CD4-positive, alpha-beta T cell treated with Interleukin-12 subunit alpha and Interleukin-12 subunit beta, for 1 hour (primary cell): ENCODE measurements around the gene PDLIM1.

Experiments used
- DNase-seq: peaks from one replicate; pipeline ENCODE4 v3.0.0-alpha.2; 2020

The PDLIM1 gene

DNA sequence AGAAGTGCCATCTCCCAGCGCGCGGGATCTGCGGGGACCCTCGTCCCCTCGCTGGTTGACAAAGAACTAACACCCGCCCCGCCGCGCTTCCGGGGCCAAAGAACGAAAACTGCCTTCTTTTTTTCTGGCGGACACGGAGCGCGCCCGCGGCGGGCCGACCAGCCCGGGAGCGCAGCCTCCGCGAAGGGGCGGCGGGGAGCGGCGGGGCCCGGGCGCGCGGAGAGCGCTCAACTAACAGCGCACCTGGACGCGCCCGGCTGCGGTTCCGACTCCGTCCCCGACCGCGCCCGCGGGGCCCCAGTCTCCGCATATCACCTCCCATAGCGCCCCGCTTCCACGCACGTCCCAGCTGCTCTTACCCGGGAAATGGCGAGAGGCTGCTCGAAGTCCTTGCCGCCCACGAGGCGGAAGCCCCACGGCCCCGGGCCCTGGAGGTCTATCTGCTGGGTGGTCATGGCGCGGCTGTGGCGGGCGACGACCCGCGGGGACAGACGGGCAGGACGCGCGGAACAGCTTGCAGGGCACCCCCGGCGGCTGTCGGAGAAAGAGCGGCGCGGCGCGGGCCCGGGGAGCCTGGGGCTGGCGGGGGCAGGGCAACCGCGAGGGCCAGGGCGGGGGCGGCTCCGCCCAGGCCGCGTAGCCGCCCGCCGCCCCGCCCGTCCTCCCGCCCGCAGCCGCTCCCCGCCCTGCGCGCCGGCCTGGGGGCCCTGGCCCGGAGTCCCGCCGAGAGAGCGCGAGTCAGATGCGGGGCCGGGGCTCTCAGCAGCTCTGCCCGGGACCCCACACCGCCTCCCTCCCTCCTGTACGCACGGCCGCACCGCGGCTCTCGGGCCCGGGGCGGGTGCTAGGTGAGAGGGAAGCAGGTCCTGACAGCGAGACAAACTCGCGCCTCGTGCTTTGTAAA, at the start of gene PDLIM1:
PDLIM1 (minus strand) TSS at position 543 of the 904 bp plus-strand sequence; CDS start at position 455, 88 bp downstream.
- DNase-seq, result peak; percentile 44

DNA sequence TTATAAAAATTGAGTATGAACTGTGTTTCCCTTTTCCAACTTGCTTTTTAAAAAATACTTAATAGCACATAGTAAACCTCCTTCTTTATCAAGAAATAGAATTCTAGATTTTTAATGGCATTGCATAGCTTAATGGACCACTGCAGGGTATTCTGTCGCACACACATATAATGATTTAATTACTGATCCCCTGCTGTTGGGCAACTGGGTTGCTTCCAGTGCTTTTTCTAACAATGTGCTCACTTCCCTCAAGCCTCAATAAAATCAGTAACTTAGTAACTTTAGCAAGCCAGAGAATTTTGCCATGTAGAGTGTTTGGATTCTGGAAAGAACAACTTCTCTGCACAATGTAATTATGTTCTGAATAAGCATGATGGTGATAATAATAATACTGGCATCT, 49.1 kb upstream of the PDLIM1 start:
- no peak for DNase-seq

- DNase-seq, result no peak
These were observed 46.8 kb upstream of the PDLIM1 start for GRCh38 chr10:95337423-95338160.

GRCh38 chr10:95336702-95337101, 45.9 kb upstream of the PDLIM1 start:
- DNase-seq, result no peak

- no peak for DNase-seq
These were observed 45.3 kb upstream of the PDLIM1 start for GRCh38 chr10:95335933-95336699.

- DNase-seq, result no peak
These were observed 44.0 kb upstream of the PDLIM1 start for GRCh38 chr10:95334805-95335144.

- no peak for DNase-seq
These were observed 43.4 kb upstream of the PDLIM1 start for GRCh38 chr10:95333997-95334804.

DNA sequence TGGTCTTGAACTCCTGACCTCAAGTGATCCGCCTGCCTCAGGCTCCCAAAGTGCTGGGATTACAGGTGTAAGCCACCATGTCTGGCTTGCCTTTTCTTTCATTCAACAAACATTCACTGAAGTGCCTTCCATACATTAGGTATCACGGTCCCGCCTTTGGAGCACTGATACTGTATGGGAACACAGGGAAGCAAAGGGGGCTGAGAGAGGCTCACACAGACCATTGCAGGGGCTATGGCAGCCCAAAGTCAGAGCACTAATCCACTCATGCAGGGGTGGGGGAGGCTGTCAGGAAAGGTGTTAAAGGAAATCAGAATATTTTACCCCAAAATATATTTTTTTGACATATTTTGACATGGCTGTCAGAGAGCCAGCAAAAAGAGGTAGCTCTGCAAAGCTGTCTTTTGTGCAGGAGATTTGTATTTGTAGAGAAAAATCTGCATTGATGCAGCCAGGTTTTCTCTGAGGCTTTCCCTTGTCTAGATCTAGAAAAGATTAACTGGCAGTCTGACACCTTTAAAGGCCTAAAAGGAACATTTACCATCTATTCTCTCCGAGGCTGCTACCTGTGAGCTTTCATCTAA, 42.0 kb upstream of the PDLIM1 start:
- no peak for DNase-seq

DNA sequence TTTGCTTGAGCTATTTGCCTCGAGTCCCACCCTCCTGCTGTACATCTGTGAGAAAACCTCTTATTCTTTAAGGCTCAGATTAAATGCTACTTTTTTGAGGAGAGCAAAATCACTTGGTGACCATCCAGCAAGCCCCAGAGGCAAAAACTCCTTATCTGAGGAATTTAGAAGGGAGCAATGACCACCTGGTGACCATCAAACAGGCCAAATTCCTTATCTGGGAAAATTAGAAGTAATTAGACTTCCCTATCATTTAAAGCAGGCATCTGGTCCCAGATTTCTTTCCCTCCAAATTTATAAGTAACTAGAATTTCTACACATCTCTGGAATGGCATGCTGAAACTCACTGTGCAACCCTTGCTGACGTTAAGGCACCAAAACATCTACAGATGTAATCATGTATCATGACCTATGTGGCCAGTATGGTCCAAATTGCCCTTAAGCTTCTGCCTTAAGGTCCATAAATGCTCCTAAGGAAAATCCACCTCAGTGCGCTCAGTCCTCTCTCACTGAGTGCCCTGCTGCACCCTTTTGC, 40.9 kb upstream of the PDLIM1 start:
- no peak for DNase-seq

- no peak for DNase-seq
These were observed 40.2 kb upstream of the PDLIM1 start for GRCh38 chr10:95330966-95331453.

GRCh38 chr10:95329296-95329695, 38.5 kb upstream of the PDLIM1 start:
- DNase-seq, result no peak

DNA sequence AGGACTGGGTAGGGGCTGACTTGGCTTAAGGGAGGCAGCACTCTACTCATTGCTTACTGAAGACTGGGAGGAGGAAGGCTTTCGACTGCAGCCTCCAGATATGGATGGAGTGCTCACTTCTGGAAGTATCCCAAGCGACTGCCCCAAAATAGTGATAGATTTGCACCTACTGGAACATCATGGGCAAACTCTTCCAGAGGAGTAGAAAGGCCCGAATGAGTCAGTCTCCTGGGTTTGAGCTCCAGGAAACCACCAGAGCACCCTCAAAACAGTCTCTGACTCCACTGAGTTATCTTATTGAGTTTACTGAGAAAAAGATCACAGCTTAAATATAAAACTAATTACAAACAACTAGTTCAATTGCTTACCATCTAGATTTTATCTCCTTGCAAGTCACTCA, 37.2 kb upstream of the PDLIM1 start:
- DNase-seq, result no peak

DNA sequence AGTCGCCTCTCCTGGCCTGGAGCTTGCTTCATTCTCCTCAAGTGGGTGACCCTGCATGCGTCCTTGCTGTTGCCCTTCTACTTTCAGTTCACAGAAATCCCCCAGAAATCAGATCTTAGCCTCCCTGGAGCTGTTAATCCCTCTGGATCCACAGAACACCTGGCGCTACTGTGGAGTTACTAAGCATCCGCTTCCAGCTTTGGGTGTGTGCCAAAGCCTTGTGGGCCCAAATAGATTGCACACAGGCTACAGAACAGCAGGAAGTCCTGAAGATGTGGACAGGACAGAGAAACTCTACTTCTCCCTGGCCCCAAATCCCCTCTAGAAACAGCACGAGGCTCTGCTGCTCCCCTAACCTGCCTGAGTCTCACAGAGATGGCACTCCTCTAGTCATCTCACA, 36.6 kb upstream of the PDLIM1 start:
- DNase-seq, result no peak

DNA sequence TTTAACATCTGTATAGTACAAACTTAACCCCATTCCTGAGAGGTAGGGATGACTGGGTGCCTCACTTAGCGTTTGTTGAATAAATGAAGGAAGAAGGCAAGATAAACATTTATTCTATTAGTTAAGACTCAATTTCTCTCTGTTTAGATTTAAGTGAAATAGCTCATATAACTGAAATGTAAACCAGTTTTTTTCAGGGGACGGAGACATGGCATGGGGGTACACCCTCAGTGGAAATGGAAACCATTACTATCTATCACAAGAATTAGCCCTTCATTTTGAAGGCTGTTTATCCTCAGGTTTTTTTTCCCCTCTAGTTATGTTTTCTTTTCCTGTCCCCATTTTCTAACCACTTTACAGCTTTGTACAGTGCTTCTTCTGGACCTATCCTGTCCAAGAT, 35.6 kb upstream of the PDLIM1 start:
- no peak for DNase-seq

DNA sequence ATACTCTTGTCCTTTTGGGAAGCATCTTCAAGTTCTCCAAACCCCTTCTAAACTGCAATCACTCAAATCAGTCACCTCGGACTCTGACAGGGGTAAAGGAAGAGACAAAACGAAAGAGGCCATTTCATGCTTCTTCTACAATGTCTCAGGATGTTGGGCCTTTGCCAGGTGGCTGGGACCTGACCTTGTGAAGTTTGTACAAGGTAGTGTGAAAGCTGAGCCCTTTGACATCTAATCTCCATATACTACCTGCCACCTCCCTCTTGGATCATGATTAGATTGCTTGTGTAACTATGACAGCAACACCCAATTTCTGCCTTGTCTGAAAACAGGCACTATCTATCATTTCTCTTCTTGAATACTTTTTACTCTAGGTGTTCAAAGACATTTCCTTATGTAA, 35.1 kb upstream of the PDLIM1 start:
- no peak for DNase-seq

DNA sequence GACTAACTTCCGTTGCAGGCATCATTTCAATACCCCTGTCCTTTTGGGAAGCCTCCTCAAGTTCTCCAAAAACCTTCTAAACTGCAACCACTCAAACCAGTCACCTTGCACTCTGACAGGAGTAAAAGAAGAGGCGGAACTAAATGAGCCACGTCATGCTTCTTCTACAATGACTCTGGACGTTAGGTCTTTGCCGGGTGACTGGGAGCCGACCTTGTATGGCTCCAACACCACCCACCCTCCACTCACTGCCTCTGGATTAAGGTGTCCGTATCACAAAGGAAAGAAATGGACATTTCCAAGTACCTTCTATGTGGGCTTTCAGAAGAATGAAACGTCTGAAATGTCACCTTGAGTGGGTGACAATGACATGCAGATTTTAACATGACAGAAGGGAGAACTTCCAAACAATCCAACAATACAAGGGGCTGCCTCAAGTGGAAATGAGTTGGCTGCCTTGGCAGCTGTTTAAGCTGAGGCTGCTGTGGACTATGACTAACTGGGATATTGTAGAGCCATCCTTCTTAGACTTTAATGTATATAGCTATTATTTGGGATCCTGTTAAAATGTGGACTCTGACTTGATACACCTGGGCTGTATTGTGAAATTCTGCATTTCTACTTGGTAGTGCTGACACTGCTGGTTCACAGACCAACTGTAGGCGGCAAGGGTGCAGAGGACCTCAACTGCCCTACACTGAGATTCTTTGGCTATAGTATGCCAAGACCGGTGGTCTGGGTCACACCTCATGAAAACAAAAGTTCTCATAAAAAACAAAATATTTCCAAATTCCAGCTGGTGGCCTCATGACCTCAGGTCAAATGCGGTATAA, 33.8 kb upstream of the PDLIM1 start:
- no peak for DNase-seq

- DNase-seq, result no peak
These were observed 30.9 kb upstream of the PDLIM1 start for GRCh38 chr10:95321554-95322301.

DNA sequence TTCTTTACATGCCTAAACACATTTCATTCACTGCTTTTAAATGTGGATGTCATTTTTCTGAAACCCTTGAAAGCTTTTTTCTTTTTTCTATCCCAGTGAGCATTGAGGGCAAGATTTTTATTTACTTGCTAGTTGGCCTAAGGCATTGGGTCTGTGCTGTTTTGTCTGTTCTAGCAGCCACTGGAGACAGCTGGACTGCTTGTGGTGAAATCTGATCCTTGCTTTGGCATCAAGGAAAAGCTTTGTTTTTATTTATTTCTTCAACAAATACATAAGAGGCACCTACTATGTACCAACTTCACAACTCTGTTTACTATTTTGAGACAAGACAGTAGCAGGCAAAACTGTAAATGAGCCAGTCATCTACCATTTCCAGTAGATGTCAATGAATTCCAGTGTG, 28.4 kb upstream of the PDLIM1 start:
- no peak for DNase-seq

DNA sequence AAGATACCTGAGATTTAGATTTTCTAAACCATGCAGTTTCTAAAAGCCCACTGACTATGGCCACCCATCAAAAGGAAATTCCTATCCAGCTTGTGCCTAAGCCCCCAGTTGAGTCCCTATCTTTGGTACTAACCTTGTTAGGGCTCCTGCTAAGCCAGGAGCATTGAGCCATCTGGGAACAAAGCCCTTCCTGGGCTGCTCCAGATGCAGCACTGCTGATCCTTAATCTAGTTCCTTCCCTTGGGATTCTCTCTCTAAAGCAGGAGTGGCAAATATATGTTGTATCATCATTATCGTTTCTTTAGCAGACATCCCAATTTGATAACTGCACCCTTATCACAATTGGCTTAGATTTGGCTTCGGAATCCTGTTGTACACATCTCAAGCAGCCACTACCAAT, 24.7 kb upstream of the PDLIM1 start:
- DNase-seq, result no peak
